HG03457 (cell line): ENCODE measurements around the gene SEL1L2.
"Not testable (repeated sequence)": the region's sequence is repeated elsewhere in the genome, so short reads cannot be mapped to it uniquely, and the experiment has no call there.

ENCODE experiments used
- ATAC-seq: cut with Tn5 transposase; IDR thresholded peaks from one replicate; pipeline ENCODE4 v1.9.1; 2021; ENCODE audit warnings: moderate number of reproducible peaks; ENCODE audit not compliant: unreplicated experiment

SEL1L2 gene, protein sequence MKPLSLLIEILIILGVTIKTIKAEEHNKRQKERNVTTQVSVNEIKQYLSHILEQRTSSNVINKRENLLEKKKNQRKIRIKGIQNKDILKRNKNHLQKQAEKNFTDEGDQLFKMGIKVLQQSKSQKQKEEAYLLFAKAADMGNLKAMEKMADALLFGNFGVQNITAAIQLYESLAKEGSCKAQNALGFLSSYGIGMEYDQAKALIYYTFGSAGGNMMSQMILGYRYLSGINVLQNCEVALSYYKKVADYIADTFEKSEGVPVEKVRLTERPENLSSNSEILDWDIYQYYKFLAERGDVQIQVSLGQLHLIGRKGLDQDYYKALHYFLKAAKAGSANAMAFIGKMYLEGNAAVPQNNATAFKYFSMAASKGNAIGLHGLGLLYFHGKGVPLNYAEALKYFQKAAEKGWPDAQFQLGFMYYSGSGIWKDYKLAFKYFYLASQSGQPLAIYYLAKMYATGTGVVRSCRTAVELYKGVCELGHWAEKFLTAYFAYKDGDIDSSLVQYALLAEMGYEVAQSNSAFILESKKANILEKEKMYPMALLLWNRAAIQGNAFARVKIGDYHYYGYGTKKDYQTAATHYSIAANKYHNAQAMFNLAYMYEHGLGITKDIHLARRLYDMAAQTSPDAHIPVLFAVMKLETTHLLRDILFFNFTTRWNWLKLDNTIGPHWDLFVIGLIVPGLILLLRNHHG

DNA sequence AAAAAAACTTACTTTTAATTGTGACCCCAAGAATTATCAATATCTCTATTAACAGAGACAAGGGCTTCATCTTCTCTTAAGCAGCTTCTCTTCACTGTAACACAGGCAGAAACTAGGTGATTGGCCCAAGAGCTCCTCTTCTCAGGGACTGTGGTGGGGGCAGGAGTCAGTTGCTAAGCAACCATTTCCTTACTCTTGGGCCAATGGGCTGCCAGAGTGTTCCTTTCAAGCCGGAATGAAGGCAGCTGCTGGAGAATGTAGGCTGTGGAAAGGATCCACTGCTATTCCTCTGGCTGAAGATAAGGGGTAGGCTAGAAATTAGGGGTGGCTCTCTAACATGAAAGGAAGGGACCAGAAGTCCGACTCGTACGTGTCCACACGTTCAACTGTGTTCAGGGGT is at the start of gene SEL1L2:
TSS of gene SEL1L2 (minus strand) at position 150 of the 400 bp plus-strand sequence. CDS start at position 70, 80 bp downstream.
- ATAC-seq, result no peak

DNA sequence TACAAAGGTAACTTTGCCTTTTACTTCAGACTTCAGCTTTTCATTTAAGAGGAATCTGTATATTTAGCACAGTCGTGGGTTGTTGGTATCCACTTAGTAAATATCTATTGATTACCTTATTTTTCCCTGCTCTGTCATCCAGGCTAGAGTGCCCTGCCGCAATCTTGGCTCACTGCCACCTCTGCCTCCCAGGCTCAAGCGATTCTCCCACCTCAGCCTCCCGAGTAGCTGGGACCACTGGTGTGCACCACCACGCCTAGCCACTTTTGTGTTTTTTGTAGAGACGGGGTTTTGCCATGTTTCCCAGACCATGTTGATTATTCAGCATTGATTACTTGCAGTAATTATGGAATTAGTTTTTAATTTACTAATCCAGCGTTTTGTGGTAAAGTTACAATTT is 46.2 kb upstream of the SEL1L2 start:
- ATAC-seq, result no peak

DNA sequence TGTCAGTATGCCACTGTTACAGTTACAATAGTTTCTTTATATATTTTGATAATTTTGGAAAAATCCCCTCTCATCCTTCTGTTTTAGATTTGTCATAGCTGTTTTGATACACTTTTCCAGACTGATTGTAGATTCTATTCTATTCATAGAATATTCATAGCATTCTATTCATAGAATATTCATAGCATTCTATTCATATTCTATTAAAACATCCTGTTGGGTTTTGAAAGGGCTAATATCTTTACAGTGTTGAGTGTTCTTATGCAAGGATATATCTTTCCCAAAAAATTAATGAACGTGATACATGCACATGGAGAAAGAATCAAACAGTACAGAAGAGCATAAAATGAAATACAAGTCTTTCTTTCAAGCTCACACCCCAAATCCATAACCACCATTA is 42.9 kb upstream of the SEL1L2 start:
- ATAC-seq, result no peak

DNA sequence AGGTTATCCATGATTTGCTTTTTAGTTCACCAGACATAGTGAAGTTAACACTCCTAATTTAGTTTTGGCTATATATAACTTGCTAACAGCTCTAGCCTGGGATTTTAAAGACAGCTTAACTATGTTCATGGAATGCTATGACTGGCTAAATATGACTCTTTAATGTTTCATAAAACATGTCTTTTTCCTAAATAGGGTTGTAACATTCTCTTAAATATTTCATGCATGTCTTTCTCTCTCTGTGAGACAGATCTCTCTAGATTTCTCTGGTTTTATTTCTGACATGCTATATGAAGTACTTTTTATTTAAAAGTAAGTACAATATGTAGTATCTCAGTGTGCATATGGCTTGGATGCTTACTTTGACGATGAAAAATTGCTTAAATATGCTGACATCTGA is 40.6 kb upstream of the SEL1L2 start:
- no peak for ATAC-seq

DNA sequence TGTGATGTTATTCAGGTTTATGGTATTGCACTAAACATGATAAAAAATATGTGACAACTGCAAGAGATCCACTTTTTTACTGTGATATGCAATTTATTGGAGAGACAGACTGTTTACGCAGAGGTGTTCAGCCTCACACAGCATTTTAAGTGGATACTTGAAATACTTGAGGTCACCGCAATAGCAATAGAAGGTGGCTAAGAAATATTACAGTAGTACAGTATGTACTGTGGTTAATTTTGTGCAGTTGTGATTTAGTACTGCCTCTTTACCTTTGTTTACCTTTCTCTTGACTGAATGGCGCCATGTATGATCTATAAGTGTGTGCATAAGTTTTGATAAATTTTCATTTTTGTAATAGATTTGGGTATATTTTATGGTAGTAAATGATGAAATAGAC is 22.3 kb upstream of the SEL1L2 start:
- ATAC-seq, result no peak

DNA sequence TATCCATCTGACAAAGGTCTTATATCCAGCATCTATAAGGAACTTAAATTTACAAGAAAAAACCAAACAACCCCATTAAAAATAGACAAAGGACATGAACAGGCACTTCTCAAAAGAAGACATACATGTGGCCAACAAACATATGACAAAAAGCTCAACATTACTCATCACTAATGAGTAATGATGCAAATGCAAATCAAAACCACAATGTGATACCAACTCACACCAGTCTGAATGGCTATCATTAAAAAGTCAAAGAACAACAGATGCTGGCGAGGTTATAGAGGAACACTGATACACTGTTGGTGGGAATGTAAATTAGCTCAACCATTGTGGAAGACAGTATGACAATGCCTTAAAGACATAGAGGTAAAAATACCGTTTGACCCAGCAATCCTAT is 18.8 kb upstream of the SEL1L2 start:
- ATAC-seq, result no peak

DNA sequence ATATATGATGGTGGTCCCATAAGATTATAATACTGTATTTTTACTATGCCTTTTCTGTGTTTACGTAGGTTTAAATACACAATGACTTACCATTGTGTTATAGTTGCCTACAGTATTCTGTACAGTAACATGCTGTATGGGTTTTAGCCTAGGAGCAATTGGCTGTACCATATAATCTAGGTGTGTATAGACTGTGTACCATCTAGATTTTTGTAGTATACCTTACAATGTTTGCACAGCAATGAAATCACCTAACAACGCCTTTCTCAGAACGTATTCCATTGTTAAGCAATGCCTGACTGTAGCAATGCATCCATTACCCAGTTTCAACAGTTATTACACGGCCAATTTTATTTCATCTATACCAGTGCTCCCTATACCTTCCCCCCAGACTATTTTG is 15.6 kb upstream of the SEL1L2 start:
- no peak for ATAC-seq

DNA sequence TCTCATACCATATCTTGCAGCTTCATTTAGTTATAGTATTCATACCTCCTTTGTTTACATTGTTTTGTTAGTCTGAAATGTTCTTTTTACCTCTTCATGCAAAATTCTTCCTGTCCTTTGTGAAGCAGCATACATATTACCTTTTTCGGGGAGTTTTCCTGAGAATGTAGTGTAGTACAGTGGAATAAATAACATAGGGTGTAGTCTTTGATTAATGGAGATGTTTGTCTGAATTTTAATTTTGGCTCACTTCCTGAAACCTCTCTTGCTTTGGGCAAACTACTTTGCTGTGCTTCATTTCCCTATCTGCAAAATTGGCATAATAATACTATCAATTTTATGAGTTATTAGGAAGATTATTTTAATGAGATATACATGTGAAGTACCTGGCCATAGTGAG is 10.5 kb upstream of the SEL1L2 start:
- no peak for ATAC-seq

DNA sequence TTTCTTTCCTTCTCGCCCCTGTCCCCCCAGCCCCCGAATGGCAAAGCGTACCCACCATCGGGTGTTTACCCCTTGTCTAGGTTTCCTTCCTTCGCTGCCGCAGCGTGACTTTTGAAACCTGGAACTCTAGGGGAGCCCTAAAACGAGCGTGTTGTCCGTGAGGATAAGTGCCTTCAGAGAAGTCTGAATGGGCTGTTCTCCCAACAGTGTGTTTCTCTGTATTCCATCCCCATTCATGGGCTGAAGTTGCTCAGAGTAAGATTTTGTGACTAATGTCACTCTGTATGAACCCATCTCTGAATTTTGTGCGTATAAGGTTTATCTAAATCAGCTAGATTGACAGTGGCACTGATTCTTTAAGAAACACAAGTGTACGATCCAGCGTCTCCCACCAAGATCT is 5.9 kb upstream of the SEL1L2 start:
- ATAC-seq, result no peak

DNA sequence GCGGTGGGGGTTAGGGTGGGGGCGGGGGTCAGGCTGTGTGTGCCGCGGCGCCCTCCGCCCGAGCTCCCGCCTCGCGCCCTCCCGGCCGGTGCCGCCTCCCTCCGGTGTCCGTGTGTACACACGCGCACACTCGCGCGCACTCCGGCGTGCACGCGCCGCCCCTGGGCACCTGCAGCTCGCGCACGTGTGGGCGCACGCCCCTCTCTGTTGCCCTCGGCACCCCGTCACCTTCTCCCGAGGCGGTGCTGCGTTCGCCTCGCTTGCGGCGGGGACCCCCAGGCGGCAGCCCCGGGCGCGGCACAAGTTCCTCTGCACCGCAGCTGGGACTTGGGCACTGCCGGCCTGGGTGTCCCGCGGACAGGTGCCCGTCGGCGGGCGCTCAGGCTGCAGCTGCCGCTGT is 5.4 kb upstream of the SEL1L2 start:
- no peak for ATAC-seq

DNA sequence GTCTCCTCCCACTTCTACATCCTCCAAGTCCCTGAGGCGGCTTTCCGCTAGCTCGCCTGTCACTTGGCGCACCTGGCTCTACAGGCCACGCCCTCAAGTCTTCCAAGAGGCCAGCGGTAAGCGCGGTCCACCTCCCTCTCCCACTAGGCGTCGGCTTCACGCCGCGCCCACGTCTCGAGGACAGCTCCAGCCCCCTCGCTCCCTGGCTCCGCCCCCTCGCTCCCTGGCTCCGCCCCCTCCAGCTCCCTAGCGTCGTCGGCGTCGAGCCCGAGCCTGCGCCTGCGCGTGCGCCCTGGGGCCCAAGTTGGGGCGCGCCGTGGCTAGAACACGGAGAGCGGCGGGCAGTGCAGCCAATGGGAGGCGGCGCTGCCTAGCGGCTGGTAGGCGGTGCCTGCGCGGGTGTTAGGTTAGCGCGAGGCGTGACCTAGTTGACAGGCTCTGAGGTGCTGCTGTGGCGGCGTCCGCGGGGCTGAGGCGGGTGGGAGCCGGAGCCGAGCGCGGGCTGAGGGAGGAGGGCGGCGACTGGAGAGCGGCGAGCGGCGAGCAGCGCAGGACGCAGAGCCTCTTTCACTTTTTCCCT is 4.8 kb upstream of the SEL1L2 start, which contains the start of gene MACROD2:
TSS of gene MACROD2 (plus strand) at position 431 of the 580 bp plus-strand sequence.
- ATAC-seq, result no peak

DNA sequence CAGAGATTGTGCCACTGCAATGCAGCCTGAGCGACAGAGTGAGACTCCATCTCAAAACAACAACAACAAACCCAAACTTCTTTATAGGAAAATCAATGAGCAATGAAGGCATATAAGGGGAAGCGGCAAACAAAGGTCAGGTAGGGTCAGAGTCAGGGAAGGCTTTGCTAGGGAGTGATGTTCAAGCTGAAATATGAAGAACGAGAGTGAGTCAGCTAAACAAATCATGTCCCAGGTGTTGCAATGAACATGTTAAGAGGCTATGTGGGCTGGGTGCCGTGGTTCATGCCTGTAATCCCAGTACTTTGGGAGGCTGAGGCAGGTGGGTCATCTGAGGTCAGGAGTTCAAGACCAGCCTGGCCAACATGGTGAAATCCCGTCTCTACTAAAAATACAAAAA is 1.5 kb upstream of the SEL1L2 start:
- ATAC-seq, result not testable (repeated sequence)

DNA sequence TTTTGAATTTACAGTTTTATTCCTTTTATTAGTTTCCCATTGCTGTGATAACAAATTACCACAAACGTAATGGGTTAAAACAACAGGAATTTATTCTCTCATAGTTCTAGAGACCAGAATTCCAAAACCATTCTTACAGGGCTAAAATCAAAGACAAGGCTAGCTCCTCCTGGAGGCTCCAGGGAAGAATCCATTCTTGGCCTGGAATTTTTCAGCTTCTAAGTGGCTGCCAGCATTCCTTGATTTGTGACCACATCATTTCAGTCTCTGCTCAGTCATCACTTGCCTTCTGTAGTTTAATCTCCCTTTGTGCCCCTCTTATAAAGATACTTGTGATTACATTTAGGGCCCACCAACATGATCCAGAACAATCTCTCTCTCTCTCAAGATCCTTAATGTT is 897 bp upstream of the SEL1L2 start:
- ATAC-seq, result no peak

DNA sequence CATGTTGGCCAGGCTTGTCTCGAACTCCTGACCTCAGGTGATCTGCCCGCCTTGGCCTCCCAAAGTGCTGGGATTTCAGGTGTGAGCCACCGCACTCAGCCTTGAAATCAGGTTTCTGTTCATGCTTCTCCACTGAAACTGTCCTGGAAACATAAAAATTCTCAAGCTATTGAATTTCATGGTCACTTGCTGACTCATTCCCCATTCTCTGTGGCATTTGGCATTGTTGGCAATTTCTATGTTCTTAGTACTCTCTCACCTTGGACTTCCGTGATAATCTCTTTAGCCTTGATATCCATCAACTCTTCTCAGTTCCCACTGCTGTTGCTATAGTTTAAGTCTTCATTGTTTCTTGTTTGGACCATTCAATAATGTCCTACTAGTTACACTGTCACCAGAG is 6.2 kb downstream of the SEL1L2 start:
- no peak for ATAC-seq

DNA sequence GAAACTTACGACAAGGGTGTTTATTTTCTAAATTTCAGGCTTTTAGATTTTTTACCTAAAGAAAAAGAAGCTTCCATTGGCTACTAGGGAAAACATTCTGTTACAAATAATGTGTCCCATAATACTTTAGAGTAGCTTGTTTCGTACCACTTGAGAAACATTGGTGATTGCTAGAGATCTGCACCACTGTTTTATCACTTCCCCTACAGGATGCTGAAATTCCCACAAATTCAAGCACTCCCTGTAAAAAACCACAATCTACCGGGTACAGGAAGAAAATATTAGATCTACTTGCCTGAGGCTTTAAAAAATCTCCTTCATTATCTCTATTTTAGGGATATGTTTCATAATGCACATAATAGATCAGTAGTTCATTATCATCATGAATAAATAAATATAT is 29.9 kb downstream of the SEL1L2 start:
- no peak for ATAC-seq

DNA sequence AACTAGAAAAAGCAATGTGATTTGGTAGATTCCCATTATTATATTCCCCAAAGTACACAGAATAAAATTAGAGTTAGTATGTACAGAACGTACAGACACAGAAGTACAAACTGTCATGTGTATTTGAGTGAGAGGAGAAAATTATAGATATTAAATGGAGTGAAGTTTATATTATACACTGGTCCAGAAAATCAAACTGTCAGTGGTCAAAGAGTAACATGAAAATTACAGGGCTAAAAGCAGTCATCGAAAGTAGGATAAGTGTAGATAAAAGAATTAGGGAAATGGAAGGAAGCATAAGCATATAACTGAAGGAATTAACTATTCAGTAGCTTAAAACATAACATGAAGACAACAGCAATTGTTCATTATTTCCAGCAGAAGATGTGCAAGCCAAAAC is 30.3 kb downstream of the SEL1L2 start:
- no peak for ATAC-seq

DNA sequence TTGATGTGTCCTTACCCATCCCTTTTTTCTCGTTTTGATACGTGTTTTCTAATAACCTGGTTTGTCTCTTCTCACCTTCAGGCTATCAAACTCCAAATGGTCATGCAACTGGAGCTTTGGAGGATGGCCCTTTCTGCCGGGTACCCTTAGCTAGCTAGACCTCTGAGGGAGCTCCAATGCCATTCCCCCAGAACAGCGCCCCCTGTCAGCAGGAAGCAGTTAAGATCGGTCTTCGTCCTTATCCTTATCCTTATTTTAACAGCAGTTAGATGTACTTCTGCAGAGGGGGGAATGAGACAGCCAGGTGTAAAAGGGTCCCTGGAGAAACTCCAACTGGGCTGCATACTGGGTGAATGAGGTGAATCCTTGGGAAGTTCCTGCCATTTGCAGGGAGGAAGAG is 37.2 kb downstream of the SEL1L2 start:
- ATAC-seq, result no peak

DNA sequence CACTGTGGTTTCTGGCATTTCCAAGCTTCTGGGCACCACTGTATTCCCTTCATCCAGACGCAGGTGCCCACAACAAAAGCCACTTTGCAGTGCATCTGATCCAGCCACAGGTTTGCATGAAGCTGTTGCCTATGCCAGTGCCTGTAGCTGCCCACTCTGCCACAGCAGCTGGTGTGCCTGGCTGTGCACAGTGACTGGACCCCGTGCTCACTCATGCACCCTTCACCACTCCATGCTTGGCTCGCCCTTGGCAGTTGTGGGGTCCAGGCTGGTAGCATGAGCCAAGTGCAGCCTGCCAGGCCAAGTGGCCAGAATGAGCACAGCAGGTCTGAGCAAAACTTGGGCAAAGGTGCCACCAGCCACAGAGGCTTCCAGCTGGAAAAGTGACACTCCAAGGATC is 42.7 kb downstream of the SEL1L2 start:
- ATAC-seq, result no peak

DNA sequence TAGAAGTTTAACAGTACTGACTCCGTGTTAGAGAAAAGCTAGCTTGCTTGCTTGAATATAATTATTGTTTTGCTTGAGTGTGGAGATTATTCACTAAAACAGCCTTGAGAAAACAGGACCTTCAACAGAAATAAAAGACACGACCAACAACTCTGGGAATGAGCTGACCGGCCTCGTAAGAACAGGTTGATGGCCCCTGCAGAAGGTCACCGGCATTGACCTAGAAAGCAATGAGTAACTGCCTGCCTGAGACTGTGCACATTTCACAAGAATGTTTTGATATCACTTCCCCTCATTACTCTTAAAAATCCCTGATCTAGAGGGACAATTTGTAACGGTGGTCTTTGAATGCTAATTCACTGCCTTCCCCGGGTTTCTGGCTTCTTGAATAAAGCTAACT is 49.4 kb downstream of the SEL1L2 start:
- ATAC-seq, result no peak

DNA sequence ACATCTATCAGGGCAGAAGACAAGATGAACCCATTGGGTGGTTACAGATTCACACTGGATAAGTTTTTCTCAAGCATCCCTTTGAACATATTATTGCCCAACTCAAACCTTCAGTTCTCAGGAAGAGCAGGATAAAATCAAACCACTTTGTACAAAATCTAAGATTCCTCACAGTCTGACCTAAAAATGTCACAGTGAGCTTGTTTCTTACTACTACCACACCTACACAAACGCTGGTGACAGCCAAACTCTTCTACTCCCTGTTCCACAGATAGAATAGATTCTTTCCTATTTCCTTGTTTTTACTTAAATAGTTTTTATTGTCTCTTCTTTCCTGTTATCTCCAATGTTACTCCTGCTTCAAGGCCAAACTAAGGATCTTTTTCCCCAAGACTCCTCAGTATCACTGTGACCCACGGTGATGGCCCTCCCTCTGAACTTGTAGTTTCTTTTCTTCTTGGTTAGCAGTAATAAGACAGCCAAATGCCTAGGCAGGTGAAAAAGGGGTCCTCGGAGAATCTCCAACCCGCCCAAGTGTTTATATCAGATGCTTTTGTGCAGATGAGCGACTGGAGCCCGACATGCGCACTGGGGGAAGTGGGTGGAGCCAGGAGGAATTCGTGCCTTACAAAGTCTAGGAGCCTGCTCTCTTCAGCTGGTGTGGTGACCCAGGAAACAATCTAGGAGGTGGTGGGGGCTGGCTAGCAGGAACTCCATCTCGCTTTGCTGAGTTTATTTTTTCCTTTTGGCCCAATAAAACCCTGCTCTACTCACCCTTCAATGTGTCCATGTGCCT is 53.4 kb downstream of the SEL1L2 start:
- no peak for ATAC-seq
